ENCODE results near the gene PLS3.

DNA sequence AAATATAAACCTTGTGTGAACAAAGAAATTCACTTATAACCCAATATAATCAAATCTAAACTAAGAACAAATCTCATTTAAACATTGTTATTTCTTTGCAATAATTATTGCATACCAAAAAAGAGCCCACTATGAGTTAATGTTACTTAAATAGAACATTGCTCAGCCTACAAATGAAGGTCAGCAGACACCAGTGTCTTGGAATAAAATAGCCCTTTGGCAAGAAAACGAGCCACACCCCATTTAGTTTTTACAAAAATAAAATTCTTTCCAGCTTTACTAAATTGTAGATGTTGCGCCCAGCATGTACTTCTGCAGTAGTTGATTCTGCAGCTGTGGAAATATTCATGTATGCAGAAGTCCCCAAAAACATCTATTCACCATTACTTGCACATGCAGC, 12.2 kb downstream of the PLS3 start:
- TF ChIP-seq, protein P1, sequence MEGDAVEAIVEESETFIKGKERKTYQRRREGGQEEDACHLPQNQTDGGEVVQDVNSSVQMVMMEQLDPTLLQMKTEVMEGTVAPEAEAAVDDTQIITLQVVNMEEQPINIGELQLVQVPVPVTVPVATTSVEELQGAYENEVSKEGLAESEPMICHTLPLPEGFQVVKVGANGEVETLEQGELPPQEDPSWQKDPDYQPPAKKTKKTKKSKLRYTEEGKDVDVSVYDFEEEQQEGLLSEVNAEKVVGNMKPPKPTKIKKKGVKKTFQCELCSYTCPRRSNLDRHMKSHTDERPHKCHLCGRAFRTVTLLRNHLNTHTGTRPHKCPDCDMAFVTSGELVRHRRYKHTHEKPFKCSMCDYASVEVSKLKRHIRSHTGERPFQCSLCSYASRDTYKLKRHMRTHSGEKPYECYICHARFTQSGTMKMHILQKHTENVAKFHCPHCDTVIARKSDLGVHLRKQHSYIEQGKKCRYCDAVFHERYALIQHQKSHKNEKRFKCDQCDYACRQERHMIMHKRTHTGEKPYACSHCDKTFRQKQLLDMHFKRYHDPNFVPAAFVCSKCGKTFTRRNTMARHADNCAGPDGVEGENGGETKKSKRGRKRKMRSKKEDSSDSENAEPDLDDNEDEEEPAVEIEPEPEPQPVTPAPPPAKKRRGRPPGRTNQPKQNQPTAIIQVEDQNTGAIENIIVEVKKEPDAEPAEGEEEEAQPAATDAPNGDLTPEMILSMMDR (IDR thresholded peaks at IDR 0.05), result no peak
- no peak for TF ChIP-seq POLR2A (IDR thresholded peaks at IDR 0.05)
